Natural killer cell (primary cell): Measurements from ENCODE around the gene PCDHGA1. TPM values are rescaled to one million over a fixed set of nuclear protein-coding genes. Genes with fewer than 3 reads are reported as not detected.

Source experiments
- ATAC-seq, 3 donors: fragments of 150-1000 bp in 2 of 3; fragments of 200-7000 bp in 1 of 3; cut with Tn5 transposase; 1 replicate in 1 of 3; 2 replicates in 2 of 3; pipeline ENCODE4 v1.10.0; 2021; ENCODE audit warnings: mild to moderate bottlenecking in 2 of 3, moderate library complexity in 2 of 3
- DNase-seq, 2 donors: peaks; one replicate each; pipeline versions ENCODE4 v3.0.0 to v3.0.0-alpha.2; 2013 to 2021; ENCODE audit warnings: mixed read lengths in 1 of 2
- H3K27ac ChIP-seq: one replicate; pipeline ENCODE4 v1.5.1; 2013; ENCODE audit warnings: mild to moderate bottlenecking, low read length
- H3K27me3 ChIP-seq: one replicate; pipeline ENCODE4 v1.6.1; 2013; ENCODE audit warnings: low read length; ENCODE audit not compliant: control insufficient read depth, insufficient read depth
- H3K36me3 ChIP-seq: one replicate; pipeline ENCODE4 v1.6.1; 2013; ENCODE audit warnings: low read length; ENCODE audit not compliant: control insufficient read depth, insufficient read depth
- H3K4me1 ChIP-seq: one replicate; pipeline ENCODE4 v1.6.1; 2013; ENCODE audit warnings: low read length; ENCODE audit not compliant: control insufficient read depth, insufficient read depth
- H3K4me3 ChIP-seq: one replicate; pipeline ENCODE4 v1.5.1; 2013; ENCODE audit warnings: low read length
- H3K9me3 ChIP-seq: one replicate; pipeline ENCODE4 v1.6.1; 2013; ENCODE audit warnings: low read length; ENCODE audit not compliant: control insufficient read depth, insufficient read depth
- H3K27ac Mint-ChIP-seq, 2 donors: one replicate each; pipeline ENCODE4 v1.8.0; 2022; ENCODE audit warnings: mild to moderate bottlenecking in 2 of 2, mixed read lengths in 2 of 2, moderate library complexity in 1 of 2
- H3K27me3 Mint-ChIP-seq, 2 donors: one replicate each; pipeline ENCODE4 v1.8.0; 2022; ENCODE audit warnings: low read depth in 2 of 2, mixed read lengths in 2 of 2
- H3K36me3 Mint-ChIP-seq: one replicate; pipeline ENCODE4 v1.8.0; 2022; ENCODE audit warnings: mixed read lengths
- H3K4me1 Mint-ChIP-seq, 2 donors: one replicate each; pipeline ENCODE4 v1.8.0; 2022; ENCODE audit warnings: mixed read lengths in 2 of 2
- H3K4me3 Mint-ChIP-seq: one replicate; pipeline ENCODE4 v1.8.0; 2022; ENCODE audit warnings: mild to moderate bottlenecking, moderate library complexity, mixed read lengths
- H3K9me3 Mint-ChIP-seq, 2 donors: one replicate each; pipeline ENCODE4 v1.8.0; 2022; ENCODE audit warnings: mixed read lengths in 2 of 2
- CTCF ChIP-seq: fragments of 200-600 bp; IDR thresholded peaks from one replicate; pipeline ENCODE4 v1.8.0; 2022; ENCODE audit warnings: antibody characterized with exemption
- WGBS: methylation state at CpG from one replicate; pipeline ENCODE4 v1.1.7; 2013; ENCODE audit warnings: missing lambda C conversion rate; ENCODE audit not compliant: insufficient coverage; 5-methylcytosine and 5-hydroxymethylcytosine counted together
- intact Hi-C: fragments of 100-400 bp; cut with micrococcal nuclease; formaldehyde crosslinking; loops from one replicate; pipeline ENCODE4 v1.14.2; 2022
- total RNA-seq, 4 donors: library from RNA; stranded (reverse); fragments of 120-200 nt in 1 of 4; gene quantifications; one replicate each; pipeline versions ENCODE4 v1.2.3 to v1.2.4, GENCODE V29; 2013 to 2022

PCDHGA1 gene
- total RNA-seq, 3 donors from 2014 or later (not counting 1 experiment from before 2014, with no cell fraction given): not detected

GRCh38 chr5:141441571-141442170, 111.4 kb downstream of the PCDHGA1 start:
- intact Hi-C loops: no loop called here
- Mint-ChIP-seq H3K4me1 (no peaks in the 10 kb centered on the region), H3K27ac (no peak overlapping the region), H3K36me3 (no peaks in the 10 kb centered on the region), H3K9me3 (peaks cover 0 to 2% of the 10 kb centered on the region in 2 donors), H3K27me3 (peaks cover 16 to 17% of the 10 kb centered on the region in 2 donors), H3K4me3 (no peak overlapping the region)
- Histone ChIP-seq H3K36me3 (no peaks in the 10 kb centered on the region), H3K27me3 (peaks cover 5% of the 10 kb centered on the region), H3K4me1 (no peaks in the 10 kb centered on the region), H3K27ac (no peak overlapping the region), H3K4me3 (no peak overlapping the region), H3K9me3 (no peaks in the 10 kb centered on the region)
- WGBS: 63% methylated on average over 50 of the region's 50 CpGs
- no peak for ATAC-seq
- no peak for TF ChIP-seq CTCF
- no peak for DNase-seq

DNA sequence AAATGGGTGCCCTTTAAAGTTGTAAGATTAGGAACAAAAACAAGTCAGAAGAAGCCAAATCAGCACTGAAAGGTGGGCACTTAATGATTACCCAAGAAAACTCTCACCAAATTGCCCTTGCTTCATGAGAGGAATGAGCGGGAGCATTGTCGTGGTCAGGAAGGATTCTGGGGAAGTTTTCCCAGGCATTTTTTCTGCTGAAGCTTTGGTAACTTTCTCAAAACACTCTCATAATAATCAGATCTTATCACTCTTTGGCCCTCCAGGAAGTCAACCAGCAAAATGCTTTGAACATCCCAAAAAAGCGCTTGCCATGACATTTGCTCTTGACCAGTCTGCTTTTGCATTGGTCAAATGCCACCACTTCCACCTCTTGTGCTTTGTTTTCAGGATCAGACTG, 135.0 kb downstream of the PCDHGA1 start:
- DNase-seq (no peak), ATAC-seq (no peak)
- H3K9me3 Mint-ChIP-seq: no peaks in the 10 kb centered on the region
- H3K4me1 Mint-ChIP-seq: no peaks in the 10 kb centered on the region
- no peaks in the 10 kb centered on the region for H3K36me3 ChIP-seq
- H3K27me3 ChIP-seq: no peaks in the 10 kb centered on the region
- H3K4me1 ChIP-seq: no peaks in the 10 kb centered on the region
- no peak overlapping the region for H3K4me3 Mint-ChIP-seq
- H3K9me3 ChIP-seq: no peaks in the 10 kb centered on the region
- H3K36me3 Mint-ChIP-seq: no peaks in the 10 kb centered on the region
- no peak overlapping the region for H3K4me3 ChIP-seq
- intact Hi-C loops: no loop called here
- no peak for TF ChIP-seq CTCF
- H3K27ac ChIP-seq: no peak overlapping the region
- H3K27me3 Mint-ChIP-seq: peaks cover 0 to 9% of the 10 kb centered on the region in 2 donors
- H3K27ac Mint-ChIP-seq: no peak overlapping the region
- WGBS: 97% methylated on average over 3 of the region's 3 CpGs

GRCh38 chr5:141475625-141476131, 145.4 kb downstream of the PCDHGA1 start, which contains the start of gene PCDHGC3:
Gene PCDHGC3, plus strand, starts transcription at chr5:141475966. Its CDS starts 151 bp downstream, at chr5:141476117.
- no peak within 1 kb of the TSS for H3K27ac Mint-ChIP-seq
- peak within 1 kb of the TSS; percentile 89 for H3K4me3 Mint-ChIP-seq
- Histone ChIP-seq H3K27ac (no peak within 1 kb of the TSS), H3K4me3 (peak within 1 kb of the TSS; percentile 31), H3K27me3 (peaks cover 28% of the 10 kb centered on the region), H3K4me1 (peaks cover 17% of the 10 kb centered on the region), H3K36me3 (no peaks in the 10 kb centered on the region), H3K9me3 (no peaks in the 10 kb centered on the region)
- H3K4me1 Mint-ChIP-seq: peaks cover 19 to 22% of the 10 kb centered on the region in 2 donors
- intact Hi-C loops: no loop called here
- ATAC-seq (peak in 2 of 3 donors; percentile 54 to 85), DNase-seq (peak in 1 of 2 donors; percentile 36)
- no peak for TF ChIP-seq CTCF
- 1% methylated on average over 28 of the region's 28 CpGs for WGBS
- no peaks in the 10 kb centered on the region for H3K9me3 Mint-ChIP-seq
- no peaks in the 10 kb centered on the region for H3K36me3 Mint-ChIP-seq
- peaks cover 48 to 57% of the 10 kb centered on the region in 2 donors for H3K27me3 Mint-ChIP-seq
